C4-2B (cell line): ENCODE results near the gene CPNE6.
A peak's percentile ranks its signal among the peaks of the same experiment; 100 is the strongest.
"Not testable (repeated sequence)": the region's sequence is repeated elsewhere in the genome, so short reads cannot be mapped to it uniquely, and the experiment has no call there.

Experiments
- H3K27ac ChIP-seq: fragments of 450-650 bp; 2 replicates; pipeline ENCODE4 v1.5.1; 2017
- ZFX ChIP-seq: fragments of 450-650 bp; IDR thresholded peaks from 2 replicates; pipeline ENCODE4 v1.6.1; 2017
- TF ChIP-seq, protein P1 (sequence below): fragments of 450-650 bp; conservative IDR thresholded peaks from 2 replicates; pipeline ENCODE4 v1.5.1; 2017; ENCODE audit warnings: mild to moderate bottlenecking

Gene CPNE6

DNA sequence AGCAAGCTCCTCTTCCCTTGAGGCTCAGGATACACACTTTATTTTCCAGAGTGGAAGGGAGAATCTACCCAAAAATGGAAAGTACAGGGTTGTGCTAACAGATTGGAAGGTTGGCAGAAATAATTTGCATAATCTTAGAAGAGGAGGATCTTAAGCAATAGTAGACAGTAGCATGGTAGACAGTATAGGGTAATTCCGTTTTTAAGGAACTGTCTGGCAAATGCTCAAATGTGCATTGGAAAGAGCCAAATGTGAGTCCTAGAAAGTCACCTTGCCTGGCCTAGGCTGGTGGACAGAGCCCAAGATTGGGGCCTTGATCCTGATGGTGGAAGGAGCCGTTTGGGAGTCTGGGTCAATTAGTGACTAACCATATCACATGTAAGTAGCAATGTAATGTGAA is 32.7 kb upstream of the CPNE6 start:
- TF ChIP-seq, protein P1, sequence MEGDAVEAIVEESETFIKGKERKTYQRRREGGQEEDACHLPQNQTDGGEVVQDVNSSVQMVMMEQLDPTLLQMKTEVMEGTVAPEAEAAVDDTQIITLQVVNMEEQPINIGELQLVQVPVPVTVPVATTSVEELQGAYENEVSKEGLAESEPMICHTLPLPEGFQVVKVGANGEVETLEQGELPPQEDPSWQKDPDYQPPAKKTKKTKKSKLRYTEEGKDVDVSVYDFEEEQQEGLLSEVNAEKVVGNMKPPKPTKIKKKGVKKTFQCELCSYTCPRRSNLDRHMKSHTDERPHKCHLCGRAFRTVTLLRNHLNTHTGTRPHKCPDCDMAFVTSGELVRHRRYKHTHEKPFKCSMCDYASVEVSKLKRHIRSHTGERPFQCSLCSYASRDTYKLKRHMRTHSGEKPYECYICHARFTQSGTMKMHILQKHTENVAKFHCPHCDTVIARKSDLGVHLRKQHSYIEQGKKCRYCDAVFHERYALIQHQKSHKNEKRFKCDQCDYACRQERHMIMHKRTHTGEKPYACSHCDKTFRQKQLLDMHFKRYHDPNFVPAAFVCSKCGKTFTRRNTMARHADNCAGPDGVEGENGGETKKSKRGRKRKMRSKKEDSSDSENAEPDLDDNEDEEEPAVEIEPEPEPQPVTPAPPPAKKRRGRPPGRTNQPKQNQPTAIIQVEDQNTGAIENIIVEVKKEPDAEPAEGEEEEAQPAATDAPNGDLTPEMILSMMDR = no peak
- no peak for TF ChIP-seq ZFX
- H3K27ac ChIP-seq = no peak overlapping the region

DNA sequence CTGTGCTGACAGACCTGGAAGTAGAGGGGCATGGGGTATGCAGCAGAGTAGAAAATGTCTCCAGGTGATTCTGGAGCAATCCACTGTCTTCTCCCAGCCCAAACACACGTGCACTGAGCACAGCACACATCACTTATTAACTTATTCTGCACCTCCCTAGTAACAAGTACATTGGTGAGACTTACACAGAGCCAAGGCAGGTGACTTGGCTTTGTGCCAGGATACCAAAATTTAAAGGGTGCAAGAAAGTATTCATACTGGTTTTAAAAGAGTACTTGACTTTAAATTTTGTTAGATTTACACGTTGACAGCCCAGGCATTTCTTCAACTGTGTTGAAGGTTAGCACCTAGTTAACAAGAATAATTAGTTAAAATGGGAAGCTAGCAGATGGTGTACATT is 30.7 kb upstream of the CPNE6 start:
- TF ChIP-seq ZFX = no peak
- TF ChIP-seq, protein P1 = no peak
- H3K27ac ChIP-seq = no peak overlapping the region

DNA sequence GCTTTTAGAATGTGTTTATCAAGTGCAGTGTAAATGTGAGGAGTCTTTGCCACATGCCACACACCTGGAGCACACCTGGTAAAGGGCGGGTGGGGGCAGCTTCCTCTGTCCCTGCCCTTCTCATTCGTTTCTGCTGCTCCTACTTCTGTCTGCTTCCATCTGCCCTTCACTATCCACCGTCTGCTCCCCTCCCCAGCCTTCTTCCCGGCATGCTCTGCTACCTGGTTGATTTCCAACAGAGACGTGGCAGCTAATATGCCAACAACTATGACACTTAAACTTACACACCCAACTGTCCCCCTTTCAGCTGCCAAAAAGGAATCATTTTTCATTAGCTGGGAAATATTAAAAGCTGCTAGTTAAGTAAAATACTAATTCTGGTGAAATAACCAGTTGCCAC is 28.6 kb upstream of the CPNE6 start:
- no peak overlapping the region for H3K27ac ChIP-seq
- TF ChIP-seq ZFX = no peak
- TF ChIP-seq, protein P1 = no peak

DNA sequence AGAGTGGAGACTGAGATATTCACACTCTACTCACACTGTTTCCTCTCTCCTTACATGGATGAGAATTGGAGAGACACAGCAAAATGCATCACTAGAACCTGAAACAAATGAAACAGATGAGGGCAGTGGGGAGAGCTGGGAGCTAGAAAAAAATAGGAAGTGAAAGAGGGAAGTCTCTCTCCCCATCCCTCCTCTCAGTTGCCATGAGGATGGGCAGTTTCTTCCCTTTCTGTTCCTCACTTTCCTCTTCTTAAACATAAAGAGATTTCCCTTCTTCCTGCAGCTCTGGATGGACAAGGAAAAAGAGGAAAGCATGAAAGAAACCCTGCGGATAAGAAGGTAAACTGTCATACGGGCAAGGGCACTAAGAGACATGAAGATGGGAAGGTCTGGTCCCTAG is 22.4 kb upstream of the CPNE6 start:
- H3K27ac ChIP-seq = not testable (repeated sequence)

DNA sequence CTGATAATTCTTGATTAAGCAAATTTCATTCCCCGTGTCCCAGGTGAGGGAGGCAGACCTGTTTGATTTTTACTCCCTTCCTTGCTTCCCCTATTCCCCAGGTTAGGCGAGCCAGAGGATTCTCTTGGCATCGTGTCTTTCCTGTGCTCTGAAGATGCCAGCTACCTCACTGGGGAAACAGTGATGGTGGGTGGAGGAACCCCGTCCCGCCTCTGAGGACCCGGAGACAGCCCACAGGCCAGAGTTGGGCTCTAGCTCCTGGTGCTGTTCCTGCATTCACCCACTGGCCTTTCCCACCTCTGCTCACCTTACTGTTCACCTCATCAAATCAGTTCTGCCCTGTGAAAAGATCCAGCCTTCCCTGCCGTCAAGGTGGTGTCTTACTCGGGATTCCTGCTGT is 20.6 kb upstream of the CPNE6 start:
- H3K27ac ChIP-seq = not testable (repeated sequence)

DNA sequence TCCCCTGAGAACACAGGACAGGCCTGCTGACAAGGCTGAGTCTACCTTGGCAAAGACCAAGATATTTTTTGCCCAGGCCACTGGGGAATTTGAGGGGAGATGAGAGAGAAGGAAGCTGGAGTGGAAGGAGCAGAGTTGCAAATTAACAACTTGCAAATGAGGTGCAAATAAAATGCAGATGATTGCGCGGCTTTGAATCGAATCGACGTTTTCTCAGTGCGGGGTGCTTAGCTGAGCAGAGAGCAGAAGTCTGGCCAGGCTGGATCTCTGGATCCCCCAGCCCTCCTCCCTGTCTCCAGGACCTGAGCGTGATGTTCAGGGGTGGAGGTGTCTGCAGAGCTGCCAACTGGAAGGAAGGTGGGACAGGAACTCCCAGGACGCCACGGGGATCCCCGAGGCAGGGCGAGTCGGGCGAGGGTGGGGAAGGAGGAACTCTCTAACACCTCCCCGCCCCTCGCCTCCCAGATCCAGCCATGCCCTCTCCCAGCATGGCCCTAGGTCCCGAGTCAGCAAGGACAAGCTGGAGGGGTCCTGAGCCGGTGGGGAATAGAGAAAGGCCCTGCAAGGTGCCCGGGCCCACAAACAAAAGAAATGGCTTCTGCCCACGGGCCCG is 20.1 kb upstream of the CPNE6 start:
- H3K27ac ChIP-seq = peak overlapping the region; percentile 60
- no peak for TF ChIP-seq ZFX
- TF ChIP-seq, protein P1 = no peak

DNA sequence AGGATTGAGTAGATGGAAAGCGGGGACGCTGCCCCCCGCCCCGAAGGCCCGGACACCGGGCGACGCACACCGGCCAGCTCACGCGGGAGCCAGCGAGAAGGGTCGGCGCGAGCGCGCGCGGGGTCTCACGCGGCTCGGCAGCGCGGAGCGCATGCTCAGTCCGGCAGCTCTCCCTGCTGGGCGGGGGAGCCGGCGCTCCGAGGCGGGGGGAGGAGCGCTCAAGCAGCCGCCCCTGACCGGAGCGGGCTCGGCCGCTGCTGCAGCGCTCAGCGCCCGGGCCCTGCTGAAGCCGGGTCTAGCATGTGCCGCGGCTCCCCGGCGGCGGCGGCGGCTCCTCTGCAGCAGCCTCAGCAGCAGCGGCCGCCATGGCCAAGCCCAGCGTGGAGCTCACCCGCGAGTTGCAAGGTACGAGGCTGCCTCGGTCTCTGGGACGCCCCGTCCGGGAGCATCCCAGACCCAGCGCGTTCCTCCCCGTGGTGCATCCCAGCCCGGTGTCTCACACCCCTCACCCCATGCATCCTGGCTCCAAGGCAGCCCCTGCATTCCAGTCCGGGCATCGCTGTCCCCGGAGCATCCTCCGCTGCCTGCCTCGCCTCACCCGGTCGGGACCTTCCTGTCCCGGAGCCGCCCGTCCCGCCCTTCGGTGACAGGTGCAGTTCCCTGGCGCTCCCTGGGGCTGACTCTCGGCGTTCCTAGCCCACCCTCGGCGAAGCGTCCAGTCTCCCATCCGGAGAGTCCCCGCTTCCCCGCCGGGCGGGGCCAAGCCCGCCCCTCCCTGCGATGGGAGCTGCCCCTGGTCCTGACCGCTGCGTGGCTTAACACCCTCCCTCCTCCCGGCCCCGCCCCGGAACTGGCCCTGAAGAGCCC is 19.3 kb upstream of the CPNE6 start, which contains the start of gene CARMIL3:
TSS of gene CARMIL3 (plus strand) at position 221 of the 867 bp plus-strand sequence. CDS start at position 366, 145 bp downstream.
- TF ChIP-seq ZFX = peak; percentile 28; the same call in 1 of the 2 replicates
- TF ChIP-seq, protein P1 = no peak
- peak within 1 kb of the TSS; percentile 60 for H3K27ac ChIP-seq

DNA sequence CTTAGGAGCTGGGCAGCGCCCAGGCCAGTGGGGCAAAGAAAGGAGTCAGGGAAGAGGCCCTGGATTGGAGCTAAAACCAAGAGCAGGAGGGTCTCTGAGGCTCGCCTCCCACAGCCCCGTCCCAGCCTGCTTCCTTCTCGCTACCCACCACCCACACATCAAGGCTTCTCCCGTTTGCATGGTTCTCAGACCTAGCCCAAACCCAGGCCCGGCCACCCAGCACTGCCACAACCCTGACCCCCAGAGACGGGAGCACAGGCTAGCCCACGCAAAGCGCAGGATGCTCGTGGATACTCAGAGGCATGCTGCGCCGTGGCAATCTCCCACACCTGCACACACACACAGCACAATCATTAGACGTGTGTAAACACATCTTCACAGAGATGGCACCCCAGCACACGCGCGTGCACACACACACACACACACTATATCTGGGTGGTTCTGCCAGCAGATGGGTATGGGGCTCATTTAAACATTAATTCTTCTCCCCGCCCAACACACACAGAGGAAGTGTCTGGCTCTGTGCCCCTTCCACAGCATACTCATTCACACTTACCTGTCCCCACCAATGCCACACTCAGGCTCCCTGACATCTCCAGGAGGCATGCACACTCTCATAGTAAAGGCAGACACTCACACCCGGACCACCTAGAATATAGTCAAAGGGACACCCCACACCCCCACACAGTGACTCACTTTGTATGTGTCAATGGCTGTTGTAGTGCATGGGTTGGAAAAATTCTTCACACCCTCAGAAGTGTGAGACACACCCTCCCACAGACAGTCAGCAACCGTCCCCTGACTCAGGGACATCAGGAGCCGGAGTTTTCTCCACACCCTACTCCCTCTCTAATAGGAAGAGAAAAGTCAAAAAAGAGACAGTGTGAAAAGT is 18.5 kb upstream of the CPNE6 start:
- TF ChIP-seq ZFX = no peak
- TF ChIP-seq, protein P1 = no peak
- no peak overlapping the region for H3K27ac ChIP-seq
